Thyroid gland (tissue), 4 donors: ENCODE data around the gene ANKRD34A.

ENCODE experiments used
- POLR2A ChIP-seq, 2 donors: fragments of 450-650 bp; IDR thresholded peaks; one replicate each; pipeline ENCODE4 v1.6.1; 2017; ENCODE audit warnings: antibody characterized with exemption in 2 of 2, mild to moderate bottlenecking in 2 of 2, moderate library complexity in 1 of 2
- TF ChIP-seq, protein P1 (sequence below), 6 experiments: fragments of 200-600 bp in 3 of 6; fragments of 450-650 bp in 3 of 6; sonication (generic) in 3 of 6; IDR thresholded peaks; one replicate each; pipeline ENCODE4 v1.5.1; 2016 to 2019; ENCODE audit warnings: antibody characterized with exemption in 6 of 6, mild to moderate bottlenecking in 2 of 6, inconsistent platforms in 1 of 6, moderate library complexity in 1 of 6

DNA sequence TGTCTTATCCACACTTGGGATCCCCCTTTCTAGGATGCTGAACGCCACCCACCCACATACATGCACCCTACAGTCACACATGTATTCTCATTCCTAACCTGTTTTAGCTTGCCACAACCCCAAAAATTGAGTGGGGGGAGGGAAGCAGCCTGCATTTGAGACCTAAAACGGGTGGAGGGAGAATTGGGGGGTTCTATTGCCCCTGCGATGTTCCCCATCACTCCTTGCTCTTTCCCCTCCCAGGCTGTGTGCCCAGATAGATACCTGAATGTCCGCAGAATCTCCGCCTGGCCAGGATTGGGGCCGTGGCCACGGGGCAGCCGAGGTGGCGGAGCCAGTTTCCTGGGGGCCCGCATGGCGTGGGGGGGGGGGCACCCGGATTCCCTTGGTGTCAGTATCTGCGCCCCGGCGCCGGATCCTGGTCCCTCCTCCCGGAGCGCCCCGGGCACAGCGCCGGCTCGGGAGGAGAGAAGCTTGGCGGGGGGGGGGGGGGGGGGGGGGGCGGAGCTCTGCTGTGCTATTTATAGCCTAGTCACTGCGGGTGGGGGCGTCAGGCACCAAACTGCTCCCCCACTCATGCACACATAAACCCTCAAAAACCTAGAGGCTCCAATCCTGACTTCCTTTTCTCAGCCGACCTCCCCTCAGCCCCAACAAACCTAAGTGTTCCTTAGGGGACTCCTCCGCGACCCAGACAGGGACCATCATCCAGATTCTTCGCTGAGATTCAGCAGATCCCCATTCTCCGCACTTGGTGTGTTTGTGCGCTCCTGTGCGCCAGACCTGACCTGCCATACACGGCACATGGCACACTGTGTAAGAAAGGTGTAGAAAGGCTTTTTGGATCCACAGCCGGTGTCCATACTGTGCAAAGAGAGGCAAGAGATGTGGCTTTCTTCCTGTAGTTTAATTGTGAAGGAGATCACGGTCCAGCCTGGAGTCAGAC is 1.9 kb downstream of the ANKRD34A start:
- no peak for TF ChIP-seq POLR2A (IDR thresholded peaks at IDR 0.05)
- TF ChIP-seq, protein P1, sequence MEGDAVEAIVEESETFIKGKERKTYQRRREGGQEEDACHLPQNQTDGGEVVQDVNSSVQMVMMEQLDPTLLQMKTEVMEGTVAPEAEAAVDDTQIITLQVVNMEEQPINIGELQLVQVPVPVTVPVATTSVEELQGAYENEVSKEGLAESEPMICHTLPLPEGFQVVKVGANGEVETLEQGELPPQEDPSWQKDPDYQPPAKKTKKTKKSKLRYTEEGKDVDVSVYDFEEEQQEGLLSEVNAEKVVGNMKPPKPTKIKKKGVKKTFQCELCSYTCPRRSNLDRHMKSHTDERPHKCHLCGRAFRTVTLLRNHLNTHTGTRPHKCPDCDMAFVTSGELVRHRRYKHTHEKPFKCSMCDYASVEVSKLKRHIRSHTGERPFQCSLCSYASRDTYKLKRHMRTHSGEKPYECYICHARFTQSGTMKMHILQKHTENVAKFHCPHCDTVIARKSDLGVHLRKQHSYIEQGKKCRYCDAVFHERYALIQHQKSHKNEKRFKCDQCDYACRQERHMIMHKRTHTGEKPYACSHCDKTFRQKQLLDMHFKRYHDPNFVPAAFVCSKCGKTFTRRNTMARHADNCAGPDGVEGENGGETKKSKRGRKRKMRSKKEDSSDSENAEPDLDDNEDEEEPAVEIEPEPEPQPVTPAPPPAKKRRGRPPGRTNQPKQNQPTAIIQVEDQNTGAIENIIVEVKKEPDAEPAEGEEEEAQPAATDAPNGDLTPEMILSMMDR (IDR thresholded peaks at IDR 0.05) = no peak
